HFF-Myc (cell line): ENCODE data around the gene CD40.
"Not testable (repeated sequence)": the region's sequence is repeated elsewhere in the genome, so short reads cannot be mapped to it uniquely, and the experiment has no call there.

Experiments
- DNase-seq: peaks from one replicate; pipeline ENCODE4 v3.0.0-alpha.2; 2011; ENCODE audit warnings: low read depth; ENCODE audit errors: extremely low read depth
- H3K4me3 ChIP-seq: replicated peaks from 2 replicates; pipeline ENCODE4 v1.5.1; 2011; ENCODE audit warnings: low read depth, mild to moderate bottlenecking, control low read depth, low read length
- CTCF ChIP-seq: IDR thresholded peaks from 2 replicates; pipeline ENCODE4 v1.5.1; 2012; ENCODE audit warnings: mild to moderate bottlenecking, low read depth, low read length, control low read depth; ENCODE audit errors: missing control alignments

The CD40 gene

DNA sequence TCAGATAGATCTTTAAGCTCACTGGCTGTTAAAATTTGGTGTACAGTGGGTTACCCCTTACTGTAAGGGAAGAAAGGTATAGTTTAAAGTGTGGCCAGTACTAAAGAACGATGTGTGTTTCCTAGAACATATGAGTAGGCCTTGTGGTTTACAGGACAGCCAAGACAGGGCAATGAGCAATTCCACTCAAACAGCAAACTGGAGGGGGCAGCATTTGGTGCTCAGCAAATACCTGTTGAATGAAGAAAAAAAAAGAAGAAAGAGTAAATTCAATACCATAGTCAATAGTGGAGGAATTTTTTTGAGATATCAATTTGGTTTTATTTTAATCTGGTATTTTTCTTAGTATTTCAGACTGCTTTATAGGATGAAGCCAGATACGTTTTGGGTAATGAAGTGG is 24.6 kb upstream of the CD40 start:
- DNase-seq = no peak
- no peak for TF ChIP-seq CTCF
- H3K4me3 ChIP-seq = no peak overlapping the region

- no peak overlapping the region for H3K4me3 ChIP-seq
- TF ChIP-seq CTCF = no peak
- no peak for DNase-seq
Measured at GRCh38 chr20:46099491-46100287, 18.4 kb upstream of the CD40 start.

- not testable (repeated sequence) for DNase-seq, H3K4me3 ChIP-seq
Measured at GRCh38 chr20:46100444-46100843, 17.7 kb upstream of the CD40 start.

GRCh38 chr20:46100988-46101387 is 17.1 kb upstream of the CD40 start:
- DNase-seq = no peak
- no peak for TF ChIP-seq CTCF
- H3K4me3 ChIP-seq = no peak overlapping the region

GRCh38 chr20:46101957-46102356 is 16.2 kb upstream of the CD40 start:
- no peak overlapping the region for H3K4me3 ChIP-seq
- DNase-seq = no peak
- no peak for TF ChIP-seq CTCF

- no peak for TF ChIP-seq CTCF
- no peak for DNase-seq
- H3K4me3 ChIP-seq = no peak overlapping the region
Measured at GRCh38 chr20:46102940-46103339, 15.2 kb upstream of the CD40 start.

GRCh38 chr20:46104262-46104661 is 13.9 kb upstream of the CD40 start:
- DNase-seq = no peak
- no peak for TF ChIP-seq CTCF
- no peak overlapping the region for H3K4me3 ChIP-seq
